Muscle layer of duodenum (tissue), 2 donors: Measurements from ENCODE around the gene RIMKLA.

Source experiments
- H3K27ac ChIP-seq: one replicate; pipeline ENCODE4 v1.7.0; 2013; ENCODE audit warnings: mild to moderate bottlenecking, low read length
- H3K27me3 ChIP-seq: one replicate; pipeline ENCODE4 v1.7.0; 2013; ENCODE audit warnings: low read depth, mild to moderate bottlenecking, control low read depth, low read length
- H3K36me3 ChIP-seq, 2 donors: one replicate each; pipeline ENCODE4 v1.7.0; 2013; ENCODE audit warnings: low read length in 2 of 2, control low read depth in 1 of 2, mild to moderate bottlenecking in 1 of 2; ENCODE audit not compliant: insufficient read depth in 2 of 2, control insufficient read depth in 1 of 2
- H3K4me1 ChIP-seq, 2 donors: one replicate each; pipeline ENCODE4 v1.7.0; 2013; ENCODE audit warnings: low read length in 2 of 2, mild to moderate bottlenecking in 2 of 2, control low read depth in 1 of 2, moderate library complexity in 1 of 2; ENCODE audit not compliant: insufficient read depth in 2 of 2, control insufficient read depth in 1 of 2
- H3K4me3 ChIP-seq, 2 donors: one replicate each; pipeline ENCODE4 v1.7.0; 2013; ENCODE audit warnings: low read length in 2 of 2, low read depth in 1 of 2, mild to moderate bottlenecking in 1 of 2
- H3K9me3 ChIP-seq, 2 donors: one replicate each; pipeline ENCODE4 v1.7.0; 2013; ENCODE audit warnings: low read length in 2 of 2, control low read depth in 1 of 2, mild to moderate bottlenecking in 1 of 2; ENCODE audit not compliant: control insufficient read depth in 1 of 2
- donor health status: healthy.

Gene RIMKLA

DNA sequence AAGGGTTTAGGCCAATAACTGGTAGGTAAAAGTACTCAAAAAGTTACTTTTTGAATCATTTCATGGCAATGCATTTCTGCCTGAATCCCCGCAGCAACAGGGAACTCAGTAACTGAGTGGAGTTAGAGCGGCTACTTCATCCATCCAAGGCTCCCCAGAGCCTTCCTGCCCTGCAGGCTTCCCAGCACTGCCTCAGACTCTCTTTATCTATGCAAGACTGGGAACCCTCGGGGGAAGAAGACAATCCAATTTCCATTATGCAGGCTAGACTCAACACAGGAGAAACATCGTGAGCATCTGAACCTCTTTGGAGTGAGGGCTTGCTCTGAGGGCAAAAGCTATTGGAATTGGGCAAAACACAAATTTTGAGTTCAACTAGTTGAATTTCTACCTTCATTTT is 52.1 kb downstream of the RIMKLA start:
- Histone ChIP-seq H3K4me1 (no peaks in the 10 kb centered on the region), H3K27ac (no peak overlapping the region), H3K27me3 (no peaks in the 10 kb centered on the region), H3K9me3 (no peaks in the 10 kb centered on the region), H3K4me3 (no peak overlapping the region), H3K36me3 (no peaks in the 10 kb centered on the region)

DNA sequence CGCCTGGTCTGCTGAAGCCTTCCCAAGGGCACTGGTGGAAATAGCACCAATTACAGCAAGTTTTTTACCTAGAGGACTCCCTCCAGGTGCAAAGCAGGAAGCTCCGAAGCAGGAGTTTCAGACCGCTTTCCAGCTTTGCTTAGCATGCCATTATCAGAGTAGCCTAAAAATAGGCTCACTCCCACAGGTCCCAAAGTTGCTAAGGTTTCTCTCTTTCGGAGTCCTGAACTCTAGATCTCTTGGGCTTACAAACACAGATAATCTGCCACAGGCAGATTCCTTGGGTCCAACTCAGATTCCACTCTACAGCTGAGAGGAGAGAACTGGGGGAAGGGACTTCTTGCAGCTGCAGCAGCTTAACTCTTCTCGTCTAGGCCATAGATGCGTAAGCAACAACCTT is 52.8 kb downstream of the RIMKLA start:
- Histone ChIP-seq H3K4me3 (no peak overlapping the region), H3K36me3 (no peaks in the 10 kb centered on the region), H3K27me3 (no peaks in the 10 kb centered on the region), H3K27ac (no peak overlapping the region), H3K4me1 (no peaks in the 10 kb centered on the region), H3K9me3 (no peaks in the 10 kb centered on the region)

DNA sequence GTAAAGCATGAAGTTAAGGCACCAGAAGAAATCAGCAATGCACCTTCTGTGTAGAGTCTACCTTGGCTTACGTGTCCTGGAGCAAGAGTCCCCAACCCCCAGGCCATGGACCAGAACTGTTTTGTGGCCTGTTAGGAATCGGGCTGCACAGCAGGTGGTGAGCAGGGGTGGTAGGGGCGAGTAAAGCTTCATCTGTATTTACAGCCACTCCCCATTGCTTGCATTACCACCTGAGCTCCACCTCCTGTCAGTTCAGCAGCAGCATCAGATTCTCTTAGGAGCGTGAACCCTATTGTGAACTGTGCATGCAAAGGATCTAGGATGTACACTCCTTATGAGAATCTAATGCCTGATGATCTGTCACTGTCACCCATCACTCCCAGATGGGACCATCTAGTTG is 53.7 kb downstream of the RIMKLA start:
- Histone ChIP-seq H3K27ac (no peak overlapping the region), H3K36me3 (no peaks in the 10 kb centered on the region), H3K27me3 (no peaks in the 10 kb centered on the region), H3K4me1 (no peaks in the 10 kb centered on the region), H3K9me3 (no peaks in the 10 kb centered on the region), H3K4me3 (no peak overlapping the region)

DNA sequence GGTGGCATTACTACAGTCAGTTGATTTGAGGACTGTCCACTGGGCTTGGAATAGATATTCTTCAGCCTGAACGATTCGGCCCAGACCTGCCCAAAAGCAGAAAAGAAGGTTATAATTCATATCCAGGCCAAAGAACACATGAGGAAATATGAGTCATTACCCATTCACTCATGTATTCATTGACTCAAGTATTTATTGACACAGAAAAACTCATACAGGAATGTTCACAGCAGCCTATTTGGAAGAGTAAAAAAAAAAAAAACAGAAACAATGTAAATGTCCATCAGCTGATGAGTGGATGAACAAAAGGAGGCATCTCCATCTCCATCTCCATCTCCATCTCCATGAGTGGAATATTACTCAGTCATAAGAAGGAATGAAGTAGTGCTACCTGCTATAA is 59.3 kb downstream of the RIMKLA start:
- no peaks in the 10 kb centered on the region for H3K36me3 ChIP-seq
- H3K4me1 ChIP-seq: no peaks in the 10 kb centered on the region
- H3K9me3 ChIP-seq: no peaks in the 10 kb centered on the region
- no peaks in the 10 kb centered on the region for H3K27me3 ChIP-seq
- no peak overlapping the region for H3K4me3 ChIP-seq
- no peak overlapping the region for H3K27ac ChIP-seq

DNA sequence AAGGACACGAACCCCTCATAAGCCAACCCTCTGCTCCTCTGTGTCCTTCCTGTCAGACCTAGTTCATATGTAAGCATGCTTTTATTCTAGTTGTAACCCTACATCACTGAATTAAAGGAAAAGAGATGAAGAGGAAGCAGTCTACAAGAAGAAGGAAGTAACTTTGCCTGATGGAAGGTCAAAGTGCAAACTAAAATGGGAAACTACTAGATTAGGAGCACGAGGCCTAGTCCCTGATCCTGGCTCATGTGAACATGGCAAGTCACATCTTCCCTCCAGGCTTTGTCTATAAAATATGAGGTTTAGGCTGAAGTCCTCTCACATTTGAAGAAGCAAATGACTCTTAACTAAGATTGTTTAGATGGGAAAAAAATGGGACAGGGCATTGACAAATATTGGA is 62.1 kb downstream of the RIMKLA start:
- Histone ChIP-seq H3K36me3 (no peaks in the 10 kb centered on the region), H3K4me3 (no peak overlapping the region), H3K27me3 (no peaks in the 10 kb centered on the region), H3K9me3 (no peaks in the 10 kb centered on the region), H3K27ac (no peak overlapping the region), H3K4me1 (no peaks in the 10 kb centered on the region)

DNA sequence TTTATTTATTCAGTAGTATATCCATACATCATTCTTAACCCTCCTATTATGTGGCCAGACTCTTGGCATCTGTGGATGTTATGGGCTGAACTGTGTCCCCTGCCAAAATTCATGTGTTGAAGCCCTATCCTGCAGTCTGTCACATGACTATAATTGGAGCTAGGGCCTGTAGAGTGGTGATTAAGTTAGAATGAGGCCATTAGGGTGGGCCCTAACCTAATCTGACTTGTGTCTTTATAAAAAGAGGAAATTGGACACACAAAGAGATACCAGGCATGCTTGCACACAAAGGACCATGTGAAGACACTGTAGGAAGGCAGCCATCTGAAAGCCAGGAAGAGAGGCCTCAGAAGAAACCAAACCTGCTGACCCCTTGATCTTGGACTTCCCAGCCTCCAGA is 68.7 kb downstream of the RIMKLA start:
- no peak overlapping the region for H3K4me3 ChIP-seq
- H3K27ac ChIP-seq: no peak overlapping the region
- no peaks in the 10 kb centered on the region for H3K36me3 ChIP-seq
- no peaks in the 10 kb centered on the region for H3K9me3 ChIP-seq
- H3K27me3 ChIP-seq: no peaks in the 10 kb centered on the region
- H3K4me1 ChIP-seq: no peaks in the 10 kb centered on the region

DNA sequence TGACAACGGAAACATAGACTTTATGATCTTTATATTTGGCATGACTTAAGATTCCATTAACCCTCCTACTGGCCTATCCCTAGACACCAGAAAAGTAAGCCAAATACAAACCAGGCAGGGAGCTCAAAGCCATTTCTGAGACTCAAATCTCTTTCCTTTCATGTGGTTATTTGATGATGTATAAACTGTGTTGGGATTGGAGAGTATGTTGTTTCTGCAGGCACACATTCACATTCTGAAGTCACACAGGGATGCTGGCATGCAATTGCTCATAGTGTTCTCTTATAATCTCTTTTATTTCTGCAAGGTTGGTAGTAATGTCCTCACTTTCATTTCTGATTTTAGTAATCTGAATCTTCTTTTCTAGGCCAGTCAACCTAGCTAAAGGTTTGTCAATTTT is 69.5 kb downstream of the RIMKLA start:
- Histone ChIP-seq H3K4me3 (no peak overlapping the region), H3K36me3 (no peaks in the 10 kb centered on the region), H3K27me3 (no peaks in the 10 kb centered on the region), H3K4me1 (no peaks in the 10 kb centered on the region), H3K27ac (no peak overlapping the region), H3K9me3 (no peaks in the 10 kb centered on the region)

DNA sequence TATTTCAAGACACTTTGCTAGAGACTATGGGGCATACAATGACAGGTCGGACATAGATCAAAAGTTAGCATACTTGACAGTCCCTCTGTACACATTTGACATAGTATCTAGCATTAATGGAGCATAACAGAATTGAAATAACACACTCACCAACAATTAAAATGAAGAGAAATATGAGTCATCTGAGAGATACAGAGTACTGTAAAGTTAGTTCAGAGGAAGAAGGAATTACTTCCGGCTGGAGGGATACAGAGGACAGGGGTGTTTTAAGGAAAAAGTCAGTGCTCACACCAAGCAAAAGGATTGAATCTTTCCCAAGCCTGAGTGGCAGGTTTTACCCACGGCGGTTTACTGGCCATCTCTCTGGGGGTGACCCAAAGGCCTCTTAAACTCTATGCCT is 72.8 kb downstream of the RIMKLA start:
- Histone ChIP-seq H3K27ac (no peak overlapping the region), H3K4me1 (peaks cover 5 to 14% of the 10 kb centered on the region in 2 donors), H3K36me3 (no peaks in the 10 kb centered on the region), H3K27me3 (no peaks in the 10 kb centered on the region), H3K9me3 (no peaks in the 10 kb centered on the region), H3K4me3 (no peak overlapping the region)

DNA sequence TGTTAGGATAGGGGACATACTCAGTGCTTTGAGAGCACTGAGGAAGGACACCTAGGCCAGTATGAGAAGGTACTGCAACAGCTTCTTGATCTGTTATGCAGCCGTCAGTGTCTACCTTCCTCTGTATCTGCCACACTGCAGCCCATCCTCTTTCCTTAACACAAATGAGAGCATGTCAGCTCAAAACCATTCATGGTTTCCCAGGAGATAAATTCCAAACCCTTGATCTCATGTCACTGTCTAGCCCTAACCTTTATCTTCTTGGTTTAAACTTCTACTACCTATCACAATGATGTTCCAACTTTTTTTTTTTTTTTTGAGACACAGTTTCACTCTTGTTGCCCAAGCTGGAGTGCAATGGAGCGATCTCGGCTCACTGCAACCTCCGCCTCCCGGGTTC is 73.8 kb downstream of the RIMKLA start:
- H3K4me3 ChIP-seq: no peak overlapping the region
- H3K9me3 ChIP-seq: no peaks in the 10 kb centered on the region
- peaks cover 1 to 7% of the 10 kb centered on the region in 2 donors for H3K36me3 ChIP-seq
- H3K27ac ChIP-seq: no peak overlapping the region
- no peaks in the 10 kb centered on the region for H3K27me3 ChIP-seq
- peaks cover 5 to 14% of the 10 kb centered on the region in 2 donors for H3K4me1 ChIP-seq

DNA sequence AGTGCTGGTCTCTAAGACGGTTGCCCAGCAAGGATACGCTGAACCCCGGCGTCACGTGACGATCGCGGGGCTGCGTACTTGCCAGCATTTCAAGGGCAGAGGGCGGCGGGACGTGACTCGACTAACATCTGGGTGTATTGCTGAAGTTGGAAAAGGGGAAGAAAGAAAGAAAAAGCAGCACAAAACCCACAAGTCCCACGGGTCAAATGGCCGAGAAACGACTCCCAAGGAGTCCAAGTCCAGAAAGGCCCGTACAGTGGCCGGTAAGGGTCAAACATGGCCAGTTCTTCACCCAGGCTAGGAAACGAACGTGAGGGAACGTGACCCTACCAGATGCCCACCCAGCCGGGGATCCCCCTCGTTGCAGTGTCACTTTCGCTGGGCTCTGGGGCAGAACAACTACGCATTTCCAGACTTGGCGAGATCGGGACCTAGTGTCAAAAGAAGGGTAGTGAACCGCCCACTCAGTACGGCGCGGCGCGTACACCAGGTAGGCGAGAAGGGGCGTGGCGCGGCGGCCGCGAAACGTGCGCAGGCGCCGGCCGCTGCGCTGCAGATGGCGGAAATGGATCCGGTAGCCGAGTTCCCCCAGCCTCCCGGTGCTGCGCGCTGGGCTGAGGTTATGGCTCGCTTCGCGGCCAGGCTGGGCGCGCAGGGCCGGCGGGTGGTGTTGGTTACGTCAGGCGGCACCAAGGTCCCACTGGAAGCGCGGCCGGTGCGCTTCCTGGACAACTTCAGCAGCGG is 75.6 kb downstream of the RIMKLA start, which contains the start of the genes PPCS and ZMYND12:
Gene PPCS (plus strand): TSS at position 534 of the 744 bp plus-strand sequence. CDS start 23 bp downstream, at position 557.
Gene ZMYND12 (minus strand): TSS at position 13 of the 744 bp plus-strand sequence. CDS start 25 bp downstream, outside the sequence.
- Histone ChIP-seq H3K4me3 (peak within 1 kb of the TSS; percentile 88 to 90), H3K4me1 (peaks cover 5 to 14% of the 10 kb centered on the region in 2 donors), H3K27me3 (no peaks in the 10 kb centered on the region), H3K27ac (peak within 1 kb of the TSS; percentile 97), H3K36me3 (peaks cover 7 to 23% of the 10 kb centered on the region in 2 donors), H3K9me3 (no peaks in the 10 kb centered on the region)

DNA sequence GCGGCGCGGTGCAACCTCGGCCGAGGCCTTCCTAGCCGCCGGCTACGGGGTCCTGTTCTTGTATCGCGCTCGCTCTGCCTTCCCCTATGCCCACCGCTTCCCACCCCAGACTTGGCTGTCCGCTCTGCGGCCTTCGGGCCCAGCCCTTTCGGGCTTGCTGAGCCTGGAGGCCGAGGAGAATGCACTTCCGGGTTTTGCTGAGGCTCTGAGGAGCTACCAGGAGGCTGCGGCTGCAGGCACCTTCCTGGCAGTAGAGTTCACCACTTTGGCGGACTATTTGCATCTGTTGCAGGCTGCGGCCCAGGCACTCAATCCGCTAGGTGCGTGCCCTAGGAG is 76.1 kb downstream of the RIMKLA start:
- H3K9me3 ChIP-seq: no peaks in the 10 kb centered on the region
- H3K36me3 ChIP-seq: peaks cover 7 to 23% of the 10 kb centered on the region in 2 donors
- H3K27me3 ChIP-seq: no peaks in the 10 kb centered on the region
- H3K4me1 ChIP-seq: peaks cover 5 to 14% of the 10 kb centered on the region in 2 donors
- H3K27ac ChIP-seq: peak overlapping the region; percentile 97
- H3K4me3 ChIP-seq: peak overlapping the region; percentile 88 to 90

DNA sequence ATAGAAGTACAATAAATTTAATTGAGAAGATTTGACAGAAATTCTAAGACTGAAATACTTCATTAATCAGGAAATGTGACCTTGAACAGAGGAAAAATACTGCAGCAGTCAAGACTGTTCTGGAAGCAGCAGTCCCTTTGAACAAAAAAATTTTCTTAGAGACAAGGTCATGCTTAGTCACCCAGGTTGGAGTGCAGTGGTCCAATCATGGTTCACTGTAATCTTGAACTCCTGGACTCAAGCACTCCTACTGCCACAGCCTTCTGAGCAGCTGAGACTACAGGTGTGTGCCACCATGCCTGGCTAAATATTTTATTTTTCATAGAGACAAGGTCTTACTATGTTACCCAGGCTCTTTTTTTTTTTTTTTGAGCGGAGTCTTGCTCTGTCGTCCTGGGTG is 80.6 kb downstream of the RIMKLA start:
- H3K4me1 ChIP-seq: peaks cover 5 to 14% of the 10 kb centered on the region in 2 donors
- H3K36me3 ChIP-seq: peaks cover 7 to 23% of the 10 kb centered on the region in 2 donors
- H3K4me3 ChIP-seq: no peak overlapping the region
- no peak overlapping the region for H3K27ac ChIP-seq
- H3K9me3 ChIP-seq: no peaks in the 10 kb centered on the region
- no peaks in the 10 kb centered on the region for H3K27me3 ChIP-seq
